Inferior parietal cortex (tissue), 1 donor: Measurements from ENCODE around the gene LCNL1.

Experiments used
- DNase-seq: peaks from one replicate; pipeline ENCODE4 v3.0.0-alpha.2; 2016; ENCODE audit errors: extremely low spot score

LCNL1 gene

DNA sequence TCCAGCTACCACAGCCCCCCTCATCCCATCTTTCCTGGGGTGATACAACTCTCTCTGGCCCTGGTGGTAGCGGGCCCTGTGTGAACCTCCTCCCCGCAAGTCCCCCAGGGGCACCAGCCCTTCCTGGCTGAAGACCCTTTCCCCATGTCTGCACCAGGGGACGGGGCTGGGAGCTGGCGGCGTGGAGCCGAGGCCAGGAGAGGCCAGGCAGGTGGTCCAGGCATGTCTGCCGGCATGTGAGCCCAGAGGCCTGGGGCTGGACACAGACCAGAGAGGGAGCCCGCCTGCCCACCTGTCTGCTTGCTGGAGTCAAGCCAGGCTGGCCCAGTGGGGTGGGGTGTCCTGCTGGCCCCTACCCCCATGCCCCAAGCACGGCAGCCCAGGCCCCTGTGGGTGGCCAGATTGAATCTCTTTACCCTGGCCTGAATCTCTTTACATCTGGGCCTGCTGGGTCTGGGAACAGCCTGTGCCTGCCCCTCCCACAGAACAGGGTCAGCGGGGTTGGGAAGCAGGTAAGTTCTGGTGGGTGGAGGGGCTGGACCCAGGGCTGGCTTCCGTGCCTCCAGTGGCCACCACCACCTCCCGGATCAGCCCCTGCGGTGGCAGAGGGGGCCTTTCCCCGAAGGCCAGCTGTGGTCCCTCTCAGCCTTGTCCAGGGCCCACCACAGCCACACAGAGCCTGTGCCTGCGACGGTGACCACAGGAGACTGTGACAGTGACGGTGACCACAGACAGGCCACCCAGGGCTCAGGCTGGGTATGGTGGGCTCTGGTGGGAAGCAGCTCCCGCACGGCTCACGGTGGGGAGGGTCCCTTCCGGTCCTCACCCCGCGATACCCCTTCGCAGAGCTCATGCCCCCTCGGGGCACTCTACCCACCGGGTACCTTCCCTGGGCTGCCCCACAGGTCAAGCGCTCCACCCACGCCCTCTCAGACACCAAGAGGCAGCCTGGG, 23.6 kb upstream of the LCNL1 start:
- no peak for DNase-seq

DNA sequence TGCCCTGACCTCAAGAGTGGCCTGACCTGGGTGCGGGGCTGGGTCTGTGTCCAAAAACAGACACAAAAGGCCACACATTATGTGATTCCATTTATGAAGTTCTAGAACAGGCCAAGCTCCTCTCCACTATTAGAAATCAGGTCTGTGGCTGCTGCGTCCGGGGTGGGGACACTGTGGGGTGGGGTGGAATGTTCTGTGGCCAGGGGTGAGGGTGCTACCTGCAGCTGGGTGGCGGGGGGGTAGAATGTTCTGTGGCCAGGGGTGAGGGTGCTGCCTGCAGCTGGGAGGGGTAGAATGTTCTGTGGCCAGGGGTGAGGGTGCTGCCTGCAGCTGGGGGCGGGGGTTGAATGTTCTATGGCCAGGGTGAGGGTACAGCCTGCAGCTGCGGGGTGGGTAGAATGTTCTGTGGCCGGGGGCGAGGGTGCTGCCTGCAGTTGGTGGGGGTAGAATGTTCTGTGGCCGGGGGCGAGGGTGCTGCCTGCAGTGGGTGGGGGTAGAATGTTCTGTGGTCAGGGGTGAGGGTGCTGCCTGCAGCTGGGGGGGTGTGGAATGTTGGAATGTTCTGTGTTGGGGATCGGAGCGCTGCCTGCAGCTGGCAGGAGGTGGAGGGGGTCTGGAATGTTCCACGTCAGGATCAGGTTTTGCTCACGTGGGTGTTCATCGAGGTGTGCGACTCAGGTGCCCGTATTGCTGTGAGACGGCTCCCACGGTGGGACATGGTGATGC, 22.4 kb upstream of the LCNL1 start:
- DNase-seq: no peak

DNA sequence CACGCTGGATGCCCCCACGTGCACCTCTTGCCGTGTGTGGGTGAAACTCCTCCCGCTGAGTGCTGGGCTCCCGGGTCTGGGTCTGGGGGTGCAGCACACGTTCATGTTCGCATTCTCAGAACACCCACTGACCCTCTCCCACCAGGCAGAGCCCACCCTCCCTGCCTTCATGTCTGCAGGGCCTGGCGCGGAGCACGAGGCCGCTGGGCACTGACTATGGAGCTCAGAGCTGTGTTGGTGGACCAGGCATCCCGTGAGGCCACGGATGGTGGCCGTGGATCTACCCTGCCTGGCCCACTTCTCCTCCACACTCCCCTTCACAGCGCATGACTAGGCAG, 21.9 kb upstream of the LCNL1 start:
- no peak for DNase-seq

DNA sequence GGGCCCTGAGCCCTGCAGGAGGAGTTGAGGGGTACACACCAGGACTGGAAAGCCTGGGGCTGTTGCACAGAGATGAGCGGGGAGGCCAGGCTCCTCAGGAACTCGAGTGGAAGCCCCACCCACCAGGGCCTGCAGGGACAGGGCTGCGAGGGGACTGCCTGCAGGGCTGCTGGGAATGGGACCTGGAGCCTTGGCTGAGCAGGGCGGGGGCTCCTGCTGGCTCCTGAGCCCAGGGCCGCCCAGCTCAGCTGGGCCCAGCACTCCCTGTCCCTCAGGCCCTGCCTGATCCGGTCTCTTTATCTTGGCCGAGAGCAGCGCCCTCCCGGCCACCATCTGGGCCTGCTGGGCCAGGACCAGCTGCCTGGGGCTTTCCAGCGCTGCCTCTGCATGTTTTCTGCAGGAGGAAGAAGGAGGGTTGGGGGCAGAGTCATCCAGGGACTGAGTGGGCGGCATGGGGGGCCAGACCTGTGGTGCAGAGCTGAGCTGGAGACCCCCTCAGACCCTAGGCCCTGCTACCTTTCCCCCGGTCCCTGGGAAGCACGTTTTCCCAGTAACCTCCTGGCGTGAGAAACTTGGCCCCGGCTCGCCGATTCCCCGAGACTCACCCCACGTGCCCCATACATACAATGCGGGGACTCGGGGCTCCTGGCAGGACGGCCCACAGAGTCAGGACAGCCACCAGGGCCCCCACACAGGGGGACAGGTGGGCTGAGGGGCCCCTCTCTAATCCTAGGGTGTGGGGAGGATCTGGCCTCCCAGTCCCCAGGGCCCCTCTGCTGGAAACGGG, 21.3 kb upstream of the LCNL1 start:
- DNase-seq: no peak

DNA sequence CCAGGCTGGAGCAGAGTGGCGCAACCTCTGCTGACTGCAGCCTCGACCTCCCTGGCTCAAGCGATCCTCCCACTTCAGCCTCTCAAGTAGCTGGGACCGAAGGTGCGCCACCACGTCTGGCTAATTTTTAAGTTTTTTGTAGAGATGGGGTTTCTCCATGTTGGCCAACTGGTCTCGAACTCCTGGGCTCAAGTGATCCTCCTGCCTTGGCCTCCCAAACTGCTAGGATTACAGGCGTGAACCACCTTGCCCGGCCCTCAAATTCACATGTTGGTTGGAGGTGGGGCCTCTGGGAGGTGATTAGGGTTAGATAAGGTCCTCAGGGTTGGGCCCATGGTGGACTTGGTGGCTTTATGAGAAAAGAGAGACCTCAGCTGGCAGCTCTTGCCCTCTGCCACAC, 20.6 kb upstream of the LCNL1 start:
- no peak for DNase-seq

DNA sequence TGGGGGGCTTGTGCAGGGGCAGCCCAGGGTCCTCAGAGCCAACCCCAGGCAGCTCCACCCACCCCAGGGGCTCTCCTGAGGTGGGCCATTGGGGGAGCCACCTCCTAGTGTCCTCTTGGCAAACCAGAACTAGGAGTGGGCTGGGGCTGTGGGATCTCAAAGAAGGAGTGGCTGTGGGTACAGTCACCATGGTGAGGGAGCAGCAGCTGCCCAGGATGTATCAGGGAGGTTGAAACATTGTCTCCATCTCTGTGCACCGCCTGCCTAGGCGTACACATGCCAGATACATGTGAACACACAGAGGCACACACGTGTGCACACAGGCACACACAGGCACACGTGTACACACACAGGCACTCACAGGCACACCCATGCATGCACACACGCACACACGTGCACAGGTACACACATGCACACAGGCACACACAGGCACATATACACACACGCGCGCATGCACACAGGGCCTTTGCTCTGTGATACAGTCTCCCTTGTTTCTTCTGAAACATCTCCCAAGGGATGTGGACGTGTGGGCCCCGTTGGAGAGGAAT, 20.0 kb upstream of the LCNL1 start:
- DNase-seq: no peak

DNA sequence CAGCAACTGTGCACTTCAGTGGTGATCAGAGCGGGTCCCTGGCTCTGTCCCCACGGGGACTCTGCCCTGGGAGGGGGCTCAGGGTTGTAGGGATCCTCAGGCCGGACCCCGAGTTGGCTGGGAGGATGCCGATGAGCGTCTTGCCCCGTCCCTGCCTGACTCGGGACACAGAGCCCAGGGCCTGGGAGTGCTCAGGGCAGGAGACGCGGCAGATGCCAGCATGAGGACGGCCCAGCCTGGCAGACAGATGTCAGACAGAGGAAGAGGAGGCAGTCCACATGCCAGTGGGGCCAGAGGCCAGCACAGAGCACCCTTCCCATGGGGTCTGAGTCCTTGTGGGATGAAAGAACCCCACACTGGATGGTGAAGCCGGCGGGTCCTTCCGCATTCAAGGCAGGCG, 19.5 kb upstream of the LCNL1 start:
- no peak for DNase-seq

DNA sequence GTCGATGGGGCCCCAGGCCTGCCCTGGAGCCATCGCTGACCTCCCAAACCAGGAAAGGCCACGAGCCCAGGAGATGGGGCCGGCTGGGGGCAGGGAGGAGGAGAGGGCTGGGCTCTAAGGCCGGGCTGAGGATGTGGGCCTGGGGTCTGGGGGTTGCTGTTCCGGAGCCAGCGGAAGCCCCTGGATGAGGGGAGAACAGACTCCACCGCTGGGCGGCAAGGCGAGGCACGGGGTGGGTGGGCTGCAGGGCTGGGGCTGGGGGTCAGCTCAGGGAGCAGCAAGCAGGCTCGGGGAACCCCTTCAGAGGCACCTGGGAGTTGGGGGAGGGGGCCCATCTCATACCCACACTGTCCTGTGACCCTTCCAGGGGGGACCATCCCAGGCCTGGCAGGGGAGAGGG, 19.0 kb upstream of the LCNL1 start:
- no peak for DNase-seq

DNA sequence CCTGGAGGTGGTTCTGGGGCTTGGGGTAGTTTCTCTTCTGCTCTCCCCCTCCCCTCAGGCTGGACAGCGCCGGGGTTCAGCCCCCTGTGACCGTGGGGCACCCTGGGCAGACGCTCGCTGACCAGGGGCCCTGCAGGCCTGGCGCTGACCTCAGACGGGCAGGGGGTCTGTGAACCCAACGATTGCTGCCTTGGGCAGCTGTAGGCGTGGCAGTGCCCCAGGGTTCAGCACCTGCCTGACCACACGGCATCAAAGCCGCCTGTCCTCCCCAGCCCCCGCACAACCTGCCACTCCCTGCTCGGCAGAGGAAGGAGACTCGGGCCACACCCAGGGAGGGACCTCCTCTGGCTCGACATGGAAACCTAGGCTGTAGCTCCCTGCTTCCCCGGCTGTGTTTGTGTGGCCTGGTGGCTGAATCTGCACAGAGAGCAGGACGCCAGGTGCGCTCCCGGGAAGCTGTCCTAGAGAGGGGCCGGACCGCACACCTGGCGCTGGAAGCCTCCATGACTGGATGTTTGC, 18.6 kb upstream of the LCNL1 start:
- no peak for DNase-seq

DNA sequence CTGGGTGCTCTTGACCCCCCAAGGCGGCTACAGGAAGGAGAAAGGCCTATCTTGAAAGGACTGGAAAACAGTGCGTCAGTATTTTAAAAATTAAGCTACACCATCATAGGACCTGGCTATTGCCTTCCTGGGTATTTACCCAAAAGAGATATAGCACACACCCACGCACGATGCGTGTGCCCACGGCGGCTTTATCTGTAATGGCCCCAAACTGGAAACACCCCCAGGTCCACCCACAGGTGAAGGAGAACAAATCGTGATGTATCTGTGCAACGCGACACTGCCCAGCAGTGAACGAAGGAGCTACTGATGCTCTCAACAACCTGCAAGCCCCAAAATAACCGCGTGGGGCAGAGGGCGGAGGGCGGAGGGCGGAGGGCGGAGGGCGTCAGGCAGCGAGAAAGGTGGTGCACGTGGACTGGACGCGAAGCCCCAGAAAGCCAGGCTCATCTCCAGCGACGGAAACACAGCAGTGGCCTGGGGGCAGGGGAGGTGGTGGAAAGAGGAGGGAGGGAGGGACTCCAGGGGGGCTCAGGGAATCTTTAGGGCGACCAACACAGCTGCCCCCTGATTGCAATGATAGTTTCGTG, 17.9 kb upstream of the LCNL1 start:
- DNase-seq: no peak

DNA sequence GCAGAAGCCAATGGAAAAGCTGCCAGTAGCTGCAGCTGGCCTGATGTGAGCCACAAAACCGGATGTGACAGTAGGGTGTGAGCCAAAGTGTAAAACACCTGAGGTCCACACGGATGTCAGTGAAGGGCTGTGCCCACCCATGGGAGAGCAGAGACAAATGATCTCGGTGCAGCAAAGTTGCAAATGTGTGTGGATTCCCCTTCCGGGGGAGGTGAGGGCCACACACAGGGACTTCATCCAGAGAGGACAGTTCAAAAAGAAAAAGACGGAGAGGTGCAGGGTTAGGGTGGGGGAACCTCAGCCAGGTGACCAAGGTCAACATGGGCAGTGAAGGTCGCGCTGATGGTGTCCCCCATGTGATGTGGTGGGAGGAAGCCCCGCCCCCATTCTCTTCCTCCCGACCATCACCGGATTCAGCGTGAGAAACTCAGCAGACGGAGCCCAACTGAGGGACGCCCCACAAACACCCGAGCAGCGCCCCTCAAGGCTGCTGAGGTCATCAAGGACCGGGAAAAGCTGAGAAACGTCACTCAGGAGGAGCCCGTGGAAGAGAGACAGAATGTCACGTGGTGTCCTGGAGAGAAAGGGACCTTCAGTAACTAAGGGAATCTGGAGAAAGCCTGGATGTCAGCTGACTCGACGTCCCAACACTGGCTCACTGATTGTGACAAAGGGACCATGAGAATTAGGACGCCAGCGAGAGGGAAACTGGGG, 16.9 kb upstream of the LCNL1 start:
- DNase-seq: no peak

DNA sequence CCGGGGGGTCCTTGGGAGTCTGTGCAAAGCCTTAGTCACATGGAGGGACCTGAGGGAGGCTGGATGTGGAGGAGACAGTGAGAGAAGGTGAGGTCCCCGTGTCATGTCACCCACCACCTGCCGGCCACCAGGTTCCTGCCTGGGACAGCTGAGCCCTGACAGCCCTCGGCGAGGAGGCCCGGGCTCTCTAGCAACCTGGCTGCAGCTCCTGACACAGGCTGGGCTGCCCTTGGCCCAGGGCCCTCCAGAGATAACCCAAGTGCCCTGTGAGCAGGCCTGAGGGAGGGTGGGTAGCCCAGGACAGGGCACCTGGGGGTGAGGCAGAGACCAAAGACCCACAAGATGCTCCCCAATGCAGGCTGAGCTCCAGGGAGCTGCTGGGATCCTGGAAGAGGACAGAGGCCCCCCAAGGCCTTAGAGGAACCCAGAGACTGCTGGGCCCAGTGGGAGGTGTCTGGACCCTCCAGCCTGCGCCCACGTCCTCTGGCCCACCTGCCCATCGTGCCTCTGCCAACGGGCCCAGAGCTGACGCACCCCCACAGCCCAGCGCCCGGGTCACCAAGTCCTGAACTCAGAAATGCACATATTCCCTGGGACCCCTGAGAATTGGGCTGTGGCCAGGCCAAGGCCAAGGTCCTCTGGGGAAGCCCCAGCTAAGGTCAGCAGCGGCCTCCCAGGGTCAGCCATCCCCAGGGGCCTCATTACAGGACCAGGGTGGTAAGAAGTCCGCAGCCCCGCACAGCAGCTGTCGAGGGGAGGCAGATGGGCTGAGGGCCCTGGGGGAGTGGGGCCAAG, 14.3 kb upstream of the LCNL1 start:
- no peak for DNase-seq

DNA sequence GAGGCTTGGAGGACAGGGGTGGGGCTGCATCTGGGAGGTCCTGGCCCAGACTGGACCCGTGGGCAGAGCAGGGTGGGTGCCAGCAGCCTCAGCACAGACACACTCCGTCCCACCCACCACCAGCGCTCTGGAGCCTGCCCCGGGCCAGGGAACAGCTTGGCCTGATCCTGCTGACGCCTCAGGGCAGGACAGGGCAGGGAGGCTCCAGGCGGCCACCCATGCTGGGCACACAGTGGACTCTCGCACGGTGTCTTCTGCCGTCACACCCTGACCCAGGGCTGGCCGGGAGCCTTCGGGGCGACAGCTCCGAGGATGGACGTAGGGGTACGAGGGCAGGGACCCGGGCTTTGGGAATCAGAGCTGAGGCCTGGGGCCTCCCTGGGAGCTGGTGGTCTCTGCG, 13.6 kb upstream of the LCNL1 start:
- no peak for DNase-seq

DNA sequence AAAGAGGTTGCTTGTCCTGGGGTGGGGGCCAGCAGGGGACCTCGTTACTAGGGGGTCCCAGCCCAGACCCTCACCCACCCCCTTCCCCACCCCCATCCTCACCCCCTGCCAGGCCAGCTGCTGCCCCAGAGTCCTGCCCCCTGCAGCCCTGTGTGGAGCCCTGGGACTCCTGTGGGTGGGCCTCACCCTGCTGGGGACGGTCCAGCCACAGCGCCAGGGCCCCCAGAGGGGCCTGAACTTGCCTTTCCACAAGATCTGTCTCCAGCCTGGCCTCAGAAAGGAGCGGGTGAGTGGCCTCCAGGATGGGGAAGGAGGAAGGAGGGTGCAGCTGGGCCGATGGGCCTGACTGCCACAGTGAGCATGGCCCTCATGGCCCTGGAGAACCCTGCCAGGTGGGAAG, 13.0 kb upstream of the LCNL1 start:
- no peak for DNase-seq

DNA sequence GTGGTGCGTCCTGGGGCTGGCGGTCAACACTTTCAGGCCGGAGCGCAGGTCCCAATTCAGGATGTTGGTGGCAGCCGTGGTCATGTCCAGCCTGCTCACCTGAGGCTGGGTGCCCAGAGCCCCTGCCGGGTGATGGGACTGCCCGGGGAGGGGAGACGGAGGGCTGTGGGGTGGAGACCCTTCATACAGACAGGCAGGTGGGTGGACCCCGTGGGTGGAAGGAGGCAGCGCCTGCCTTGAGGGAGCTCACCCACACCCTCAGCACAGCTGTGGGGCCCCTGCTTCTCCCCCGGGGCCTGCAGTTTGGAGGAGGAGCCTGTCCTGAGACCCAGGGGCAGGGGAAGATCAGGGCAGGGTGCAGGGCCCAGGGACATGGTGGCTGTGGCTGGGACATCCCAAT, 12.4 kb upstream of the LCNL1 start:
- no peak for DNase-seq

DNA sequence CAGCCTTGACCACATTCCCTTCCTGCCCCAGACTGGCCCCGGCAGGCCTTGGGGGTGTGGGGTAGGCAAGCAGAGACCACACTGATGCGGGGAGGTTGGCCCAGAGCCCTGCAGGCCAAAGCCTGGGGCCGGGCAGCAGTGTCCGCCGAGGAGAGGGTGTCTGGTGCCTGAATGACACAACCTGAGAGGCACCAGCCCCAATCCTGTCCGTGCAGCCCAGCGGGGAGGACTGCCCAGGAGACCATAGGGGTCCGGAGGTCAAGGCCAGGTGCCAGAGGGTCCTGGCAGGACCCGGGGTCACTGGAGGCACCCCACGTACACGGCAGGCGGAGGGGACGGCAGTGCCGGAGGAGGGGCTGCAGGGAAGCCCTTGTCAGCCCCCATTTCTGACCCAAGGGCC, 11.0 kb upstream of the LCNL1 start:
- DNase-seq: no peak

DNA sequence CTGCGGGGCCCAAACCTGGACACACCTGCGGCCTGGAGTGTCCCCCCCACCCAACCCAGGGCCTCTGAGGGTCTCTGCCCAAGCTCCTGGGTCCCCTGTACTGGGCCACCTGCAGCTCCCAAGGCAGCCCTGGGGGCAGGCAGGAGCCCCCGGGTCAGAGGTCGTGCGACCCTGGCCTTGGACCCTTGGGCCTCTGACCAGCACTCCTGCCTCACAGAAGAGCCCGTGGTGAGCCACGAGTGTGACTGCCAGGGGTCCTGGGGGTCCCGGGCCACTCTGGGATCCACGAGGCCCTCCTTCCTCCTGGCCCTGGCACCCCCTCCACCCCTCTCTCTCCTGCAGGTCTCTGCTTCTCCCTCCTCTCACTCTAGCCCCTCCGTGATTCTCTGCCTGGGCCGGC, 10.5 kb upstream of the LCNL1 start:
- no peak for DNase-seq

DNA sequence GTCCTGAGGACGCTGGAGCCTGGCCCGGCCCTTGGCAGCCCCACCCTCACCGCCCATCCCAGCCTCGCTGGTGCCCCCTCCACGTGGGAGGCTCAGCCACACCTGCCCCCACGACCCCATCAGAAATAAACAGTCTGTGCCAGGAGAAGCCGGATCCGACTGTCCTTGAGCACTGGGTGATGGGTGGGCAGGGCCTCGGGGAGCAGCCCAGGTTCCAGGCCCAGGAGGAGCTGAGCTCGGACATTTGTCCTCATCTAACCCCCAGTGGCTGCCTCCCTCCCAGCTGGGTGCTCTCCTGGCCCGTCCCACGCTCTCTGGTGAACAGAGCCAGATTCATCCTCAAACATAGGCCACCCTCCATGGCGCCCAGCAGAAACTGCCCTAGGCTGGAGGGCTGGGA, 10.1 kb upstream of the LCNL1 start:
- no peak for DNase-seq

DNA sequence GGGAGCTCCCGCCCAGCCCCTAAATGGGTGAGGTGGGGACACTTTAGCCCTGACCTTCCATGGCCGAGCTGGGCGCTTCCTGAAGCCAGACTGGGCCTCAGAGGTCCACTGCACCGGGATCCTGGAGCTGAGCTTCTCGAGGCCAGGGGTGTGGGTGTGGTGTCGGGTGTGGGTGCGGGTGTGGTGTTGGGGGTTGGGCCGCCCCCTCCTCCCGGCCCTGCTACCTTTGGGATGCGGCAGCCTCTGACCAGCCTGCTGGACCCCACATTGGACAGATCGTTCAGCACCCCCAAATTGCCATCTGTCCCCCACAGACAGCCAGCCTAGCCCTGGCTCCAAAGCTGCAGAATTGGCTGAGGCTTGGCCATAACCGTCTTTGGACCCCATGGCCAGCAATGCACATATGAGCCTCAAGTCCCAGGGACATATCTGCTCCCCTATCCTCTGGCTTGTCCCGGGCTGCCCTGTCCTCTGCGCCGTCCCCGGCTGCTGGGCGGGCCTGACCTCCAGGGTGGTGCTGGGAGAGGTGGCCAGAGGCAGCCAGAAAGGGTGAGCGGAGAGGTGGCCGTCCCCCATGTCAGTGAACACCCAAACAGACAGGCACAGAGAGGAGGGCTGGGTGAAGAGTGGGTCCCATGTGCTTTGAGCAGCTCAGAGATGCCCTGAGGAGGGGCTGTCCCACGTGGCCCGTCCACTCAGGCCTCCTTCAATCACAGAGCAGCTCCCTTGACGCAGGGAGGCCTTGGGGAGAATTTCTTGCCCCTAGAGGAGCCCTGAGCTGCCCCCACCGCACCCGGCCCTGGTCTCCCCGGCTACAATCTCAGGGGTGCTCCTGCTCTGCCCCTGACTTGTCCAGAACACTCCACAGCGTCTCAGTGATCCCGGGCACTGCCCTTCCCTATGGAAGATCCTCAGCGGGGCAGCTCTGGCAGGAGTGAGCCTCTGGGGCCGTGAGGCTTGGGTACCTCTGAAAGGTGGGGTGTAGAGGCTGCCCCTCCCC, 8.9 kb upstream of the LCNL1 start:
- DNase-seq: no peak
